H1 (cell line): ENCODE measurements around the gene ATG16L1. TPM values are rescaled to one million over a fixed set of nuclear protein-coding genes. Genes with fewer than 3 reads are reported as not detected.

Experiments used
- CTCF ChIA-PET: fragments of 300-600 bp; sonication (Branson Sonifier 250); formaldehyde crosslinking; loops from one replicate; lab custom pipeline; 2021; ENCODE audit not compliant: partially characterized antibody; lab: Charles Lee
- POLR2A ChIA-PET: fragments of 300-600 bp; sonication (Branson Sonifier 250); formaldehyde crosslinking; loops from one replicate; lab custom pipeline; 2021; ENCODE audit warnings: inconsistent platforms; ENCODE audit not compliant: partially characterized antibody; lab: Charles Lee
- DNase-seq, 2 experiments: peaks; one replicate each; pipeline versions ENCODE4 v3.0.0 to v3.0.0-alpha.2; 2010 to 2022; ENCODE audit warnings: low spot score in 2 of 2, low read depth in 1 of 2, mixed read lengths in 1 of 2
- FAIRE-seq: peaks from 2 replicates; lab custom pipeline; 2011; peaks lifted over from hg19 to GRCh38; lab: Jason Lieb, UNC
- H2AFZ ChIP-seq: 2 replicates; pipeline ENCODE4 v1.8.1; 2012; ENCODE audit warnings: low read length, inconsistent platforms
- H2AK5ac ChIP-seq: 2 replicates; pipeline ENCODE4 v1.6.1; 2013; ENCODE audit warnings: low read depth, low read length
- H2BK120ac ChIP-seq: replicated peaks from 2 replicates; pipeline ENCODE3; 2013; ENCODE audit warnings: low read depth, low read length, inconsistent platforms
- H2BK12ac ChIP-seq: 2 replicates; pipeline ENCODE4 v1.6.1; 2013; ENCODE audit warnings: low read depth, low read length
- H2BK15ac ChIP-seq: 2 replicates; pipeline ENCODE4 v1.6.1; 2013; ENCODE audit warnings: low read length
- H2BK20ac ChIP-seq: 2 replicates; pipeline ENCODE4 v1.6.1; 2013; ENCODE audit warnings: low read length
- H2BK5ac ChIP-seq: 2 replicates; pipeline ENCODE4 v1.6.1; 2013; ENCODE audit warnings: low read depth, low read length
- H3K14ac ChIP-seq: 2 replicates; pipeline ENCODE4 v1.6.1; 2013; ENCODE audit warnings: inconsistent platforms; ENCODE audit not compliant: insufficient read length
- H3K18ac ChIP-seq: 2 replicates; pipeline ENCODE4 v1.6.1; 2013; ENCODE audit warnings: low read length; ENCODE audit errors: extremely low read depth
- H3K23ac ChIP-seq: 2 replicates; pipeline ENCODE4 v1.6.1; 2013; ENCODE audit warnings: inconsistent platforms; ENCODE audit not compliant: insufficient read length
- H3K23me2 ChIP-seq: 2 replicates; pipeline ENCODE4 v1.6.1; 2013; ENCODE audit warnings: low read depth, low read length
- H3K27ac ChIP-seq: 2 replicates; pipeline ENCODE4 v1.6.1; 2011; ENCODE audit warnings: low read depth, low read length, inconsistent platforms
- H3K27me3 ChIP-seq, 4 experiments: replicated peaks in 1 of 4; 1 replicate in 1 of 4; 2 replicates in 3 of 4; pipeline versions ENCODE4 v1.6.1 to v1.8.1; 2011 to 2013; ENCODE audit warnings: low read length in 3 of 4, mild to moderate bottlenecking in 3 of 4, inconsistent platforms in 2 of 4, mixed read lengths in 2 of 4, moderate library complexity in 1 of 4; ENCODE audit not compliant: control insufficient read depth in 3 of 4, insufficient read depth in 3 of 4; ENCODE audit errors: extremely low read depth in 1 of 4
- H3K36me3 ChIP-seq, 4 experiments: 2 replicates each; pipeline versions ENCODE4 v1.6.1 to v1.8.1; 2011 to 2013; ENCODE audit warnings: mild to moderate bottlenecking in 4 of 4, low read length in 3 of 4, moderate library complexity in 2 of 4, control low read depth in 1 of 4, inconsistent platforms in 1 of 4; ENCODE audit not compliant: insufficient read depth in 4 of 4, control insufficient read depth in 2 of 4
- H3K4ac ChIP-seq: replicated peaks from 2 replicates; pipeline ENCODE3; 2013; ENCODE audit warnings: low read length, low read depth, mixed read lengths, inconsistent platforms; ENCODE audit not compliant: insufficient read length
- H3K4me1 ChIP-seq, 4 experiments: replicated peaks in 1 of 4; 1 replicate in 1 of 4; 2 replicates in 3 of 4; pipeline versions ENCODE4 v1.6.1 to v1.8.1; 2011 to 2013; ENCODE audit warnings: low read length in 3 of 4, inconsistent platforms in 2 of 4, mixed read lengths in 1 of 4; ENCODE audit not compliant: insufficient read depth in 4 of 4, control insufficient read depth in 3 of 4
- H3K4me2 ChIP-seq, 2 experiments: 2 replicates each; pipeline versions ENCODE4 v1.6.1 to v1.8.1; 2011 to 2013; ENCODE audit warnings: low read depth in 2 of 2, low read length in 2 of 2, control low read depth in 1 of 2, inconsistent platforms in 1 of 2, mild to moderate bottlenecking in 1 of 2; ENCODE audit not compliant: insufficient read depth in 1 of 2
- H3K4me3 ChIP-seq, 4 experiments: fragments of 200-600, 300-600 bp in 1 of 4; sonication (generic), shearing (Covaris generic), sonication (Bioruptor Twin) in 1 of 4; 2 replicates each; pipeline versions ENCODE4 v1.5.1 to v1.8.1; 2011 to 2016; ENCODE audit warnings: low read length in 4 of 4, low read depth in 3 of 4, control low read depth in 2 of 4, inconsistent platforms in 2 of 4, mild to moderate bottlenecking in 2 of 4, mixed read lengths in 1 of 4, moderate library complexity in 1 of 4; ENCODE audit not compliant: insufficient read depth in 2 of 4; ENCODE audit errors: extremely low read depth in 1 of 4
- H3K56ac ChIP-seq: replicated peaks from 2 replicates; pipeline ENCODE3; 2013; ENCODE audit warnings: low read depth, mild to moderate bottlenecking, mixed read lengths, low read length, inconsistent platforms; ENCODE audit not compliant: insufficient read length
- H3K79me1 ChIP-seq: 2 replicates; pipeline ENCODE4 v1.6.1; 2013; ENCODE audit warnings: low read depth, low read length, control low read depth
- H3K79me2 ChIP-seq, 2 experiments: 2 replicates each; pipeline versions ENCODE4 v1.6.1 to v1.8.1; 2012 to 2013; ENCODE audit warnings: low read length in 2 of 2, mild to moderate bottlenecking in 2 of 2, inconsistent platforms in 1 of 2; ENCODE audit not compliant: insufficient read depth in 2 of 2, control insufficient read depth in 1 of 2
- H3K9ac ChIP-seq, 4 experiments: replicated peaks in 1 of 4; 1 replicate in 1 of 4; 2 replicates in 3 of 4; pipeline versions ENCODE4 v1.6.1 to v1.8.1; 2011 to 2013; ENCODE audit warnings: low read depth in 3 of 4, low read length in 3 of 4, control low read depth in 2 of 4, mild to moderate bottlenecking in 2 of 4, moderate library complexity in 2 of 4, inconsistent platforms in 1 of 4; ENCODE audit errors: extremely low read depth in 1 of 4
- H3K9me3 ChIP-seq, 2 experiments: 2 replicates each; pipeline versions ENCODE4 v1.6.1 to v1.8.1; 2012 to 2013; ENCODE audit warnings: mild to moderate bottlenecking in 2 of 2, moderate library complexity in 2 of 2, control low read depth in 1 of 2, inconsistent platforms in 1 of 2, low read depth in 1 of 2, low read length in 1 of 2, mixed read lengths in 1 of 2; ENCODE audit not compliant: insufficient read depth in 2 of 2
- H4K20me1 ChIP-seq, 2 experiments: replicated peaks in 1 of 2; 2 replicates each; pipeline versions ENCODE3 to v1.8.1; 2011 to 2013; ENCODE audit warnings: inconsistent platforms in 2 of 2, low read length in 2 of 2, mild to moderate bottlenecking in 1 of 2; ENCODE audit not compliant: insufficient read depth in 2 of 2, control insufficient read depth in 1 of 2
- H4K5ac ChIP-seq: 2 replicates; pipeline ENCODE4 v1.6.1; 2013; ENCODE audit warnings: low read length, low read depth, mixed read lengths, inconsistent platforms; ENCODE audit not compliant: insufficient read length
- H4K8ac ChIP-seq: 2 replicates; pipeline ENCODE4 v1.8.0; 2013; ENCODE audit warnings: mild to moderate bottlenecking, moderate library complexity, low read length, inconsistent platforms; ENCODE audit not compliant: insufficient read depth; ENCODE audit errors: extremely low read depth
- H4K91ac ChIP-seq: replicated peaks from 2 replicates; pipeline ENCODE3; 2013; ENCODE audit warnings: low read length, mixed read lengths, inconsistent platforms; ENCODE audit not compliant: insufficient read length
- EGR1 ChIP-seq: IDR thresholded peaks from 2 replicates; pipeline ENCODE4 v1.6.1; 2011; ENCODE audit warnings: low read depth, low read length, borderline replicate concordance
- GTF2F1 ChIP-seq: IDR thresholded peaks from 2 replicates; pipeline ENCODE4 v1.6.1; 2012; ENCODE audit warnings: low read depth, low read length, improper control_type of control experiment, borderline replicate concordance
- KDM5A ChIP-seq: fragments of 200-600 bp; IDR thresholded peaks from 2 replicates; pipeline ENCODE4 v1.7.1; 2012; ENCODE audit warnings: mild to moderate bottlenecking, low read length, inconsistent platforms, mixed read lengths
- POLR2AphosphoS5 ChIP-seq: IDR thresholded peaks from 2 replicates; pipeline ENCODE4 v1.6.1; 2011; ENCODE audit warnings: low read depth, low read length
- SAP30 ChIP-seq: fragments of 300-600 bp; sonication (generic); IDR thresholded peaks from 2 replicates; pipeline ENCODE4 v1.7.1; 2012; ENCODE audit warnings: low read length, moderate library complexity, mild to moderate bottlenecking, inconsistent platforms; ENCODE audit not compliant: insufficient read depth, insufficient replicate concordance
- WGBS, 2 experiments: shearing (Covaris generic) in 1 of 2; methylation state at CpG; one replicate each; pipeline versions ENCODE4 v1.1.6 to v1.1.7; 2013 to 2015; ENCODE audit warnings: low lambda C conversion rate in 2 of 2, mixed read lengths in 2 of 2, inconsistent platforms in 1 of 2, low coverage in 1 of 2, missing lambda C conversion rate in 1 of 2; ENCODE audit not compliant: insufficient replicate concordance in 2 of 2, insufficient coverage in 1 of 2, insufficient read length in 1 of 2; ENCODE audit errors: extremely low coverage in 1 of 2, missing lambda C conversion rate in 1 of 2; 5-methylcytosine and 5-hydroxymethylcytosine counted together
- polyA plus RNA-seq, 7 experiments: library from polyadenylated mRNA; depleted of rRNA in 3 of 7; stranded (reverse) in 5 of 7; unstranded in 2 of 7; fragments of >200 nt in 5 of 7; fragments of 200-250 nt in 2 of 7; gene quantifications; 1 replicate in 5 of 7; 2 replicates in 1 of 7; 4 replicates in 1 of 7; pipeline versions ENCODE4 v1.2.1 to v1.2.3, GENCODE V29; 2011 to 2013; ENCODE audit warnings: missing spikeins in 2 of 7, mixed read lengths in 2 of 7
- total RNA-seq: library from RNA; stranded (reverse); fragmentation: NEBNext Ultra II Directional; extraction: Animal tissue kit (Norgen Biotek cat#: 25700); gene quantifications from 2 replicates; pipeline ENCODE4 v1.2.1, GENCODE V29; 2021

ATG16L1 gene
- total and polyA plus RNA-seq, 2 of the 8 experiments (the other 6 are each of a cell fraction or from before 2014, with no cell fraction given): 18.3 to 31.0 TPM

- Histone ChIP-seq H2BK120ac (no peak overlapping the region), H4K91ac (no peak overlapping the region), H3K4me3 (no peak overlapping the region), H2BK12ac (no peak overlapping the region), H3K56ac (no peak overlapping the region), H3K27ac (no peak overlapping the region), H3K36me3 (peaks cover 25 to 85% (median 73%) of the 10 kb centered on the region in 4 experiments), H2BK5ac (no peak overlapping the region), H3K79me2 (peaks cover 0 to 9% of the 10 kb centered on the region in 2 experiments; a peak in 3 of 4 replicates), H2AFZ (no peak overlapping the region), H4K20me1 (peaks cover 7 to 10% of the 10 kb centered on the region in 2 experiments), H3K9me3 (no peaks in the 10 kb centered on the region), H2BK20ac (no peak overlapping the region), H3K23ac (no peak overlapping the region), H4K8ac (no peak overlapping the region), H3K18ac (no peak overlapping the region), H3K79me1 (no peaks in the 10 kb centered on the region; the same call in 1 of the 2 replicates), H2AK5ac (no peak overlapping the region), H3K4me1 (no peaks in the 10 kb centered on the region), H4K5ac (no peak overlapping the region), H3K23me2 (no peaks in the 10 kb centered on the region), H2BK15ac (no peak overlapping the region), H3K9ac (no peak overlapping the region), H3K4me2 (no peak overlapping the region), H3K27me3 (no peaks in the 10 kb centered on the region), H3K4ac (no peak overlapping the region), H3K14ac (no peak overlapping the region)
- no peak for FAIRE-seq
- POLR2A ChIA-PET: no interaction called here
- no peak for DNase-seq
- CTCF ChIA-PET: interaction anchor here (0.6 to 1.5 kb wide), 3 partner anchors 19 to 166 kb away, joined by 3 to 6 read pairs (median 3); no protein-coding TSS in a partner anchor
- WGBS, 2 experiments: 82% methylated on average over 8 of the region's 8 CpGs; no CpG with 5 or more reads in 1 of the 2 experiments
- TF ChIP-seq KDM5A: no peak
- TF ChIP-seq GTF2F1: no peak
- no peak for TF ChIP-seq SAP30
- no peak for TF ChIP-seq EGR1
- TF ChIP-seq POLR2AphosphoS5: no peak
Measured at GRCh38 chr2:233264667-233265066, 13.2 kb downstream of the ATG16L1 start.
